ENCODE data around the gene MEGF11. TPM values are rescaled to one million over a fixed set of nuclear protein-coding genes. Genes with fewer than 3 reads are reported as not detected.
A peak's percentile ranks its signal among the peaks of the same experiment; 100 is the strongest.

Gene MEGF11
- total RNA-seq, 4 donors from 2014 or later, result 0.76 TPM; not detected in 3

GRCh38 chr15:66138892-66139590 is 114.5 kb downstream of the MEGF11 start:
- TF ChIP-seq POLR2A (IDR thresholded peaks at IDR 0.05) (no peak), CTCF (IDR thresholded peaks at IDR 0.05) (no peak)
- no peaks in the 10 kb centered on the region for H3K36me3 ChIP-seq
- no peak for DNase-seq
- H3K27ac ChIP-seq, result no peak overlapping the region
- H3K4me1 ChIP-seq, result no peaks in the 10 kb centered on the region
- intact Hi-C loops (cut with DNase I; ENCODE audit: low total_unique reads), result no loop called here
- H3K27me3 ChIP-seq, result no peaks in the 10 kb centered on the region
- H3K9me3 ChIP-seq, result no peaks in the 10 kb centered on the region
- no peak overlapping the region for H3K4me3 ChIP-seq

GRCh38 chr15:66138096-66138783 is 115.3 kb downstream of the MEGF11 start:
- intact Hi-C loops (cut with DNase I; ENCODE audit: low total_unique reads), result no loop called here
- H3K27me3 ChIP-seq, result no peaks in the 10 kb centered on the region
- H3K9me3 ChIP-seq, result no peaks in the 10 kb centered on the region
- no peak for TF ChIP-seq POLR2A (IDR thresholded peaks at IDR 0.05)
- no peak for TF ChIP-seq CTCF (IDR thresholded peaks at IDR 0.05)
- peak in 1 of 2 donors; percentile 16 for DNase-seq
- H3K36me3 ChIP-seq, result no peaks in the 10 kb centered on the region
- H3K27ac ChIP-seq, result no peak overlapping the region
- H3K4me1 ChIP-seq, result no peaks in the 10 kb centered on the region
- no peak overlapping the region for H3K4me3 ChIP-seq

- intact Hi-C loops (cut with DNase I; ENCODE audit: low total_unique reads), result no loop called here
These were observed 116.6 kb downstream of the MEGF11 start for GRCh38 chr15:66136948-66137347.

GRCh38 chr15:66135664-66136063 is 117.9 kb downstream of the MEGF11 start:
- no peak for TF ChIP-seq CTCF (IDR thresholded peaks at IDR 0.05)
- TF ChIP-seq POLR2A (IDR thresholded peaks at IDR 0.05), result no peak
- intact Hi-C loops (cut with DNase I; ENCODE audit: low total_unique reads), result no loop called here
- no peak for DNase-seq
- Histone ChIP-seq H3K9me3 (no peaks in the 10 kb centered on the region), H3K4me3 (no peak overlapping the region), H3K36me3 (no peaks in the 10 kb centered on the region), H3K4me1 (no peaks in the 10 kb centered on the region), H3K27me3 (no peaks in the 10 kb centered on the region), H3K27ac (no peak overlapping the region)

More at GRCh38 chr15:66136948-66137347, 116.6 kb downstream of the MEGF11 start:
- DNase-seq, result no peak
- H3K36me3 ChIP-seq, result no peaks in the 10 kb centered on the region
- H3K27ac ChIP-seq, result no peak overlapping the region
- H3K4me1 ChIP-seq, result no peaks in the 10 kb centered on the region
- TF ChIP-seq CTCF (IDR thresholded peaks at IDR 0.05) (no peak), POLR2A (IDR thresholded peaks at IDR 0.05) (no peak)
- H3K4me3 ChIP-seq, result no peak overlapping the region
- no peaks in the 10 kb centered on the region for H3K27me3 ChIP-seq
- H3K9me3 ChIP-seq, result no peaks in the 10 kb centered on the region

DNA sequence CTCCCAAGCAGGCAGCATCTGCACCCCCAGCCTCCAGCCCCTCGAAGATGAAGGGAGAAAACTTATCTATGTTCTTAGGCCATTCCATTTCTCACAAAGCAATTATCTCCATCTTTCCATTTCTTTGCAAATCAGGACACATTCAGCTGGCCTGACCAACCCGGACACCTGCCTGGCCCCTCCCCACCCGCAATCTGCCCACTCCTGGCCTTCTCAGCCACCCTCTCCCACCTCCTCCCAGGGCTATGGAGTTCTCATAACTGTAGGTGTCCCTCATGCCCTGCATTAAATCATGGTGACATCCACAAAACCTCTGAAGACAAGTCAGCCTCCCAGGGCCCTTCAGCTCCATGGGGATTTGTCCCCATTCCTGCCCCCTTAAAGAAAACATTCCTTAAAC is 119.3 kb downstream of the MEGF11 start:
- no peaks in the 10 kb centered on the region for H3K9me3 ChIP-seq
- intact Hi-C loops (cut with DNase I; ENCODE audit: low total_unique reads), result no loop called here
- TF ChIP-seq CTCF (IDR thresholded peaks at IDR 0.05) (no peak), POLR2A (IDR thresholded peaks at IDR 0.05) (no peak)
- DNase-seq, result no peak
- no peak overlapping the region for H3K4me3 ChIP-seq
- no peak overlapping the region for H3K27ac ChIP-seq
- H3K27me3 ChIP-seq, result no peaks in the 10 kb centered on the region
- no peaks in the 10 kb centered on the region for H3K36me3 ChIP-seq
- no peaks in the 10 kb centered on the region for H3K4me1 ChIP-seq

Data from uterus (tissue), 4 donors.